Measurements from ENCODE around the gene GPR153.

DNA sequence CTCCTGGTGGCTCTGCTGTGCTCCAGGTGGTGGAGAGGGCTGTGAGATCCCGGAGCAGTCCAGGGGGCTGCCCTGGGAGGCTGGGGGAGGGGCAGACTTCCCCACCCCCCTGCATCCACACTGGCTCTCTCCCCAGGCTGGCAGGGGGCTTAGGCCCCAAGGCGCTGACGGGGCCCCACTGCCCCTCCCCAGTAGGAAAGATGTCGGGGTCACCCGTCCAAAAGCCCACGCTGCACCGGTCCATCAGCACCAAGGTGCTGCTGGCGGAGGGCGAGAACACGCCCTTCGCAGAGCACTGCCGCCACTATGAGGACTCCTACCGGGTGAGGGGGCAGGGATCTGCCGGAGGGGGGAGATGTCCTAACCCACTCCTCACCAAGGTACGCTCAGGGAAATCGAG, 49.2 kb downstream of the GPR153 start:
- TF ChIP-seq, protein P1, sequence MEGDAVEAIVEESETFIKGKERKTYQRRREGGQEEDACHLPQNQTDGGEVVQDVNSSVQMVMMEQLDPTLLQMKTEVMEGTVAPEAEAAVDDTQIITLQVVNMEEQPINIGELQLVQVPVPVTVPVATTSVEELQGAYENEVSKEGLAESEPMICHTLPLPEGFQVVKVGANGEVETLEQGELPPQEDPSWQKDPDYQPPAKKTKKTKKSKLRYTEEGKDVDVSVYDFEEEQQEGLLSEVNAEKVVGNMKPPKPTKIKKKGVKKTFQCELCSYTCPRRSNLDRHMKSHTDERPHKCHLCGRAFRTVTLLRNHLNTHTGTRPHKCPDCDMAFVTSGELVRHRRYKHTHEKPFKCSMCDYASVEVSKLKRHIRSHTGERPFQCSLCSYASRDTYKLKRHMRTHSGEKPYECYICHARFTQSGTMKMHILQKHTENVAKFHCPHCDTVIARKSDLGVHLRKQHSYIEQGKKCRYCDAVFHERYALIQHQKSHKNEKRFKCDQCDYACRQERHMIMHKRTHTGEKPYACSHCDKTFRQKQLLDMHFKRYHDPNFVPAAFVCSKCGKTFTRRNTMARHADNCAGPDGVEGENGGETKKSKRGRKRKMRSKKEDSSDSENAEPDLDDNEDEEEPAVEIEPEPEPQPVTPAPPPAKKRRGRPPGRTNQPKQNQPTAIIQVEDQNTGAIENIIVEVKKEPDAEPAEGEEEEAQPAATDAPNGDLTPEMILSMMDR (IDR thresholded peaks at IDR 0.05), result no peak
- no peak for TF ChIP-seq ZFX (IDR thresholded peaks at IDR 0.05; ENCODE audit: borderline replicate concordance)

Data from 22Rv1 (cell line).